Glutamatergic neuron (in vitro differentiated cells): ENCODE measurements around the gene ALG3. TPM values are rescaled to one million over a fixed set of nuclear protein-coding genes. Genes with fewer than 3 reads are reported as not detected.

ENCODE experiments used
- DNase-seq: peaks from one replicate; pipeline ENCODE4 v3.0.0; 2022
- H3K27ac Mint-ChIP-seq: one replicate; pipeline ENCODE4 v1.8.0; 2020; ENCODE audit warnings: mild to moderate bottlenecking, mixed read lengths, inconsistent platforms; ENCODE audit not compliant: unreplicated experiment
- H3K27me3 Mint-ChIP-seq: one replicate; pipeline ENCODE4 v1.8.0; 2020; ENCODE audit warnings: mild to moderate bottlenecking, moderate library complexity, mixed read lengths, inconsistent platforms; ENCODE audit not compliant: unreplicated experiment
- H3K36me3 Mint-ChIP-seq: one replicate; pipeline ENCODE4 v1.8.0; 2020; ENCODE audit warnings: mild to moderate bottlenecking, mixed read lengths, inconsistent platforms; ENCODE audit not compliant: unreplicated experiment
- H3K4me1 Mint-ChIP-seq: one replicate; pipeline ENCODE4 v1.8.0; 2020; ENCODE audit warnings: mild to moderate bottlenecking, low read depth, mixed read lengths, inconsistent platforms; ENCODE audit not compliant: unreplicated experiment
- H3K4me3 Mint-ChIP-seq: one replicate; pipeline ENCODE4 v1.8.0; 2020; ENCODE audit warnings: mild to moderate bottlenecking, mixed read lengths, inconsistent platforms; ENCODE audit not compliant: unreplicated experiment
- H3K9me3 Mint-ChIP-seq: one replicate; pipeline ENCODE4 v1.8.0; 2020; ENCODE audit warnings: mild to moderate bottlenecking, moderate library complexity, mixed read lengths, inconsistent platforms; ENCODE audit not compliant: unreplicated experiment
- CTCF ChIP-seq: fragments of 200-600 bp; sonication (generic); IDR thresholded peaks from one replicate; pipeline ENCODE4 v1.5.0; 2021; ENCODE audit not compliant: partially characterized antibody, unreplicated experiment
- total RNA-seq: library from RNA; stranded (reverse); fragmentation: NEBNext Ultra II Directional; extraction: Animal tissue kit (Norgen Biotek cat#: 25700); gene quantifications from one replicate; pipeline ENCODE4 v1.2.1, GENCODE V29; 2021; ENCODE audit not compliant: unreplicated experiment

ALG3 gene
- total RNA-seq, 1 donor from 2014 or later: 26.5 TPM

- no peak overlapping the region for H3K4me3 Mint-ChIP-seq
- no peak overlapping the region for H3K27ac Mint-ChIP-seq
- no peak for TF ChIP-seq CTCF
- DNase-seq: no peak
- peaks cover 6% of the 10 kb centered on the region for H3K27me3 Mint-ChIP-seq
- no peaks in the 10 kb centered on the region for H3K36me3 Mint-ChIP-seq
- H3K9me3 Mint-ChIP-seq: peaks cover 4% of the 10 kb centered on the region
- H3K4me1 Mint-ChIP-seq: no peaks in the 10 kb centered on the region
These were observed 42.4 kb upstream of the ALG3 start for GRCh38 chr3:184291044-184291737.

GRCh38 chr3:184290331-184290730 is 41.6 kb upstream of the ALG3 start:
- no peak overlapping the region for H3K27ac Mint-ChIP-seq
- DNase-seq: no peak
- no peaks in the 10 kb centered on the region for H3K36me3 Mint-ChIP-seq
- peak overlapping the region; percentile 56 for H3K4me3 Mint-ChIP-seq
- peaks cover 9% of the 10 kb centered on the region for H3K27me3 Mint-ChIP-seq
- peaks cover 4% of the 10 kb centered on the region for H3K9me3 Mint-ChIP-seq
- no peak for TF ChIP-seq CTCF
- H3K4me1 Mint-ChIP-seq: no peaks in the 10 kb centered on the region

- no peak overlapping the region for H3K4me3 Mint-ChIP-seq
- H3K9me3 Mint-ChIP-seq: peaks cover 4% of the 10 kb centered on the region
- TF ChIP-seq CTCF: peak; percentile 65
- H3K4me1 Mint-ChIP-seq: peaks cover 4% of the 10 kb centered on the region
- peaks cover 9% of the 10 kb centered on the region for H3K27me3 Mint-ChIP-seq
- peak; percentile 77 for DNase-seq
- no peaks in the 10 kb centered on the region for H3K36me3 Mint-ChIP-seq
- no peak overlapping the region for H3K27ac Mint-ChIP-seq
These were observed 40.7 kb upstream of the ALG3 start for GRCh38 chr3:184289426-184289938.

- Mint-ChIP-seq H3K9me3 (peaks cover 12% of the 10 kb centered on the region), H3K4me1 (peaks cover 5% of the 10 kb centered on the region), H3K36me3 (peaks cover 10% of the 10 kb centered on the region), H3K27ac (no peak overlapping the region), H3K27me3 (peaks cover 10% of the 10 kb centered on the region), H3K4me3 (no peak overlapping the region)
- DNase-seq: peak; percentile 78
- TF ChIP-seq CTCF: no peak
These were observed 35.9 kb upstream of the ALG3 start for GRCh38 chr3:184284696-184285095.

GRCh38 chr3:184283681-184284080 is 34.9 kb upstream of the ALG3 start:
- TF ChIP-seq CTCF: no peak

More at GRCh38 chr3:184283681-184284080, 34.9 kb upstream of the ALG3 start:
- H3K27me3 Mint-ChIP-seq: peaks cover 11% of the 10 kb centered on the region
- H3K4me3 Mint-ChIP-seq: peak overlapping the region; percentile 20
- H3K27ac Mint-ChIP-seq: no peak overlapping the region
- peaks cover 10% of the 10 kb centered on the region for H3K36me3 Mint-ChIP-seq
- peaks cover 5% of the 10 kb centered on the region for H3K4me1 Mint-ChIP-seq
- H3K9me3 Mint-ChIP-seq: peaks cover 14% of the 10 kb centered on the region
- no peak for DNase-seq
